K562 (cell line): Measurements from ENCODE around the gene TNF. TPM values are rescaled to one million over a fixed set of nuclear protein-coding genes. Genes with fewer than 3 reads are reported as not detected.
A peak's percentile ranks its signal among the peaks of the same experiment; 100 is the strongest.

Experiments used
- ATAC-seq: fragments of 200-7000 bp; cut with Tn5 transposase; 3 replicates; pipeline ENCODE4 v1.9.1; 2020; ENCODE audit warnings: moderate library complexity
- BruUV-seq: library from RNA; stranded (reverse); fragments of 400-500 nt; replicated peaks from 2 replicates; lab custom pipeline; 2021; lab: Mats Ljungman, UMichigan
- CTCF ChIA-PET: fragments of 300-600 bp; formaldehyde crosslinking; extraction: SDS; loops from one replicate; lab custom pipeline; 2021; ENCODE audit warnings: low intra/inter-chr PET ratio; lab: Yijun Ruan, JAX
- POLR2A ChIA-PET: fragments of 300-600, 350-650 bp; sonication (Branson Sonifier 250); formaldehyde crosslinking; extraction: SDS; loops from one replicate; lab custom pipeline; 2021; ENCODE audit warnings: antibody characterized with exemption, inconsistent platforms; lab: Yijun Ruan, JAX
- DNase-seq, 4 experiments: peaks; one replicate each; pipeline versions ENCODE4 v3.0.0 to v3.0.0-alpha.2; 2011 to 2018; ENCODE audit warnings: low spot score in 3 of 4, mixed read lengths in 3 of 4; ENCODE audit errors: extremely low read depth in 1 of 4
- FAIRE-seq: peaks from 2 replicates; lab custom pipeline; 2011; peaks lifted over from hg19 to GRCh38; lab: Jason Lieb, UNC
- H2AFZ ChIP-seq: 2 replicates; pipeline ENCODE4 v1.6.0; 2011; ENCODE audit warnings: low read depth, low read length, control low read depth, inconsistent platforms
- H3K27ac ChIP-seq: fragments of 200-600 bp; 3 replicates; pipeline ENCODE4 v1.8.0; 2011; ENCODE audit warnings: low read depth, mild to moderate bottlenecking, control low read depth, inconsistent platforms, low read length, moderate library complexity, mixed read lengths; ENCODE audit errors: extremely low read depth
- H3K27me3 ChIP-seq, 2 experiments: fragments of 300-600 bp in 1 of 2; 2 replicates in 1 of 2; 3 replicates in 1 of 2; pipeline versions ENCODE4 v1.6.0 to v1.8.0; 2011; ENCODE audit warnings: inconsistent platforms in 2 of 2, low read length in 2 of 2, mild to moderate bottlenecking in 1 of 2, mixed read lengths in 1 of 2, moderate library complexity in 1 of 2; ENCODE audit not compliant: control insufficient read depth in 2 of 2, insufficient read depth in 2 of 2
- H3K36me3 ChIP-seq: fragments of 300-600 bp; 3 replicates; pipeline ENCODE4 v1.8.0; 2011; ENCODE audit warnings: mild to moderate bottlenecking, low read length, inconsistent platforms; ENCODE audit not compliant: control insufficient read depth, insufficient read depth
- H3K4me1 ChIP-seq, 2 experiments: fragments of 200-600 bp in 1 of 2; replicated peaks in 1 of 2; 2 replicates in 1 of 2; 3 replicates in 1 of 2; pipeline versions ENCODE4 v1.5.1 to v1.8.0; 2011; ENCODE audit warnings: inconsistent platforms in 2 of 2, low read length in 2 of 2, mild to moderate bottlenecking in 1 of 2, mixed read lengths in 1 of 2, moderate library complexity in 1 of 2; ENCODE audit not compliant: control insufficient read depth in 2 of 2, insufficient read depth in 2 of 2
- H3K4me2 ChIP-seq: 2 replicates; pipeline ENCODE4 v1.6.1; 2011; ENCODE audit warnings: low read length, control low read depth, inconsistent platforms, mixed read lengths; ENCODE audit not compliant: insufficient read depth
- H3K4me3 ChIP-seq: fragments of 200-600 bp; sonication (generic), shearing (Covaris generic); 2 replicates; pipeline ENCODE4 v1.5.1; 2016; ENCODE audit warnings: control low read depth, inconsistent platforms
- H3K79me2 ChIP-seq: fragments of 200-600 bp; 3 replicates; pipeline ENCODE4 v1.8.0; 2011; ENCODE audit warnings: low read length, inconsistent platforms; ENCODE audit not compliant: control insufficient read depth, insufficient read depth
- H3K9ac ChIP-seq, 2 experiments: 2 replicates each; pipeline versions ENCODE4 v1.6.0 to v1.6.1; 2011; ENCODE audit warnings: low read depth in 2 of 2, low read length in 2 of 2, control low read depth in 1 of 2, inconsistent platforms in 1 of 2, mild to moderate bottlenecking in 1 of 2, mixed read lengths in 1 of 2; ENCODE audit not compliant: insufficient read depth in 1 of 2
- H3K9me1 ChIP-seq: one replicate; pipeline ENCODE4 v1.6.0; 2011; ENCODE audit warnings: inconsistent platforms, mild to moderate bottlenecking, low read length, moderate library complexity; ENCODE audit not compliant: control insufficient read depth, insufficient read depth
- H3K9me3 ChIP-seq: replicated peaks from 2 replicates; pipeline ENCODE4 v1.5.1; 2011; ENCODE audit warnings: low read depth, low read length, inconsistent platforms; ENCODE audit not compliant: control insufficient read depth, insufficient read depth
- H4K20me1 ChIP-seq: replicated peaks from 2 replicates; pipeline ENCODE4 v1.6.1; 2011; ENCODE audit warnings: low read length, inconsistent platforms, mixed read lengths; ENCODE audit not compliant: control insufficient read depth, insufficient read depth
- ARHGAP35 ChIP-seq: fragments of 450-650 bp; IDR thresholded peaks from 2 replicates; pipeline ENCODE4 v1.6.1; 2018; ENCODE audit not compliant: partially characterized antibody
- CHD2 ChIP-seq: IDR thresholded peaks from 2 replicates; pipeline ENCODE4 v1.6.1; 2011; ENCODE audit warnings: low read depth, low read length
- FOXJ3 ChIP-seq: sonication (generic); formaldehyde crosslinking; IDR thresholded peaks from 2 replicates; pipeline ENCODE4 v1.4.0; 2020; ENCODE audit warnings: mild to moderate bottlenecking, missing genetic modification reagents
- POLR2A ChIP-seq: fragments of 450-650 bp; conservative IDR thresholded peaks from 2 replicates; pipeline ENCODE4 v1.6.1; 2016
- REST ChIP-seq, 2 experiments: fragments of 450-650 bp; formaldehyde crosslinking in 1 of 2; IDR thresholded peaks; 2 replicates each; pipeline versions ENCODE4 v1.4.0 to v1.6.1; 2014 to 2020; ENCODE audit warnings: mild to moderate bottlenecking in 2 of 2, borderline replicate concordance in 1 of 2, low read depth in 1 of 2
- ZNF395 ChIP-seq: fragments of 200-800 bp; sonication (Bioruptor generic); IDR thresholded peaks from 2 replicates; pipeline ENCODE4 v1.6.1; 2017; ENCODE audit warnings: missing genetic modification characterization, missing compliant biosample characterization
- ZNF589 ChIP-seq: fragments of 200-800 bp; sonication (Bioruptor generic); IDR thresholded peaks from 2 replicates; pipeline ENCODE4 v1.6.1; 2016; ENCODE audit warnings: low read depth, missing genetic modification characterization, missing compliant biosample characterization
- WGBS: fragments of 100-300 bp; shearing (Covaris generic); methylation state at CpG from one replicate; pipeline ENCODE4 v1.1.6; 2016; ENCODE audit warnings: low coverage, mixed read lengths; ENCODE audit not compliant: insufficient coverage; ENCODE audit errors: missing lambda C conversion rate; 5-methylcytosine and 5-hydroxymethylcytosine counted together
- in situ Hi-C: fragments of 300-500 bp; cut with MboI; formaldehyde crosslinking; loops from 4 replicates; pipeline ENCODE4 v1.15.0; 2018; ENCODE audit warnings: inconsistent platforms, mixed read lengths
- intact Hi-C: fragments of 100-400 bp; cut with micrococcal nuclease; formaldehyde crosslinking; loops from 2 replicates; pipeline ENCODE4 v1.14.2; 2022
- polyA plus RNA-seq, 8 experiments: library from polyadenylated mRNA; depleted of rRNA in 4 of 8; stranded (reverse) in 5 of 8; unstranded in 3 of 8; fragments of >200 nt; fragmentation: Nextera tagmentation in 2 of 8; fragmentation: Illumina TruSeq in 1 of 8; extraction: Ambion mirVana in 2 of 8; extraction: Trizol in 1 of 8; gene quantifications; 2 replicates each; pipeline versions ENCODE4 v1.2.1 to v1.2.3, GENCODE V29; 2011 to 2014; ENCODE audit warnings: inconsistent platforms in 1 of 8, missing spikeins in 1 of 8
- total RNA-seq, 7 experiments: library from RNA; depleted of rRNA in 6 of 7; stranded (reverse); fragments of >200 nt in 6 of 7; fragmentation: Illumina TruSeq in 2 of 7; extraction: Trizol in 2 of 7; gene quantifications; 2 replicates each; pipeline versions ENCODE4 v1.2.1 to v1.2.3, GENCODE V29; 2011 to 2021; ENCODE audit warnings: low replicate concordance in 1 of 7
- TF ChIP-seq, protein P1 (sequence below): fragments of 450-650 bp; IDR thresholded peaks from 2 replicates; pipeline ENCODE4 v1.7.1; 2018; ENCODE audit warnings: mild to moderate bottlenecking, low read depth; ENCODE audit not compliant: partially characterized antibody

Gene TNF
- total and polyA plus RNA-seq, 9 of the 15 experiments (the other 6 are each of a cell fraction or from before 2014, with no cell fraction given): 0.08 to 0.40 TPM; not detected in 7

DNA sequence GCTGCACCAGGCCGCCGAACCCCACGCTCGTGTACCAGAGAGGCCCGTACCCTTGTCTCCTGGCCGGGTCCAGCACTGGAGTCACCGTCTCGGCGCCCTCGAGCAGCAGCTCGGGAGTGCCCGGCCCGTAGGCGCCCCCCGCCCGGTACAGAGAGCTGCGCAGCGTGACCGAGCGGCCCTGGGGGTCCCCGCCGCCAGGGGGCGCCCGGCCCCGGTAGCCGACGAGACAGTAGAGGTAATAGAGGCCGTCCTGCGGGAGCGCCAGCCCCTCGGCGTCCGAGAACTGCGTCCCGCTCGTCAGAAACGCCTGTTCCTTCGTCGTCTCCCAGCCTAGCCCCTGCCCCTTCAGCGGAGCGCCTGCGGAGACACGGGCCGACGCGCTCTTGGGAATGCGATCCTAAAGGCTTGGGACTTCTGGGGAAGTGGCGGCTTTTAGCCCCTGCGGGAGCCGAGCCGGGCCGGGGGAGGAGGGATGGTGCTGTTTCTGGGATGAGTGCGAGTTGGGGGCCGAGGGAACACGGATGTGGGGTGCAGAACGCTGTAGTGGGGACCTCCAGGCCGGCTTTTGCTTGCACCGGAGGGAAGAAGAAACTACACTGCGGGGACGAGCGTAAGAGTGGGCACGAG is 5.6 kb downstream of the TNF start:
- FAIRE-seq: peak; percentile 76
- TF ChIP-seq CHD2 (peak; percentile 46), FOXJ3 (CRISPR knock-in tag) (no peak), POLR2A (peak; percentile 81), ARHGAP35 (no peak), ZNF395 (CRISPR knock-in tag) (peak; percentile 71), REST (IDR thresholded peaks at IDR 0.05; ENCODE audit: borderline replicate concordance) (peak; percentile 84), REST (CRISPR knock-in tag; IDR thresholded peaks at IDR 0.05; ENCODE audit: low read depth) (no peak), ZNF589 (0 out of 2 replicates have a peak, but pooled peaks have one; percentile 54)
- TF ChIP-seq, protein P1, sequence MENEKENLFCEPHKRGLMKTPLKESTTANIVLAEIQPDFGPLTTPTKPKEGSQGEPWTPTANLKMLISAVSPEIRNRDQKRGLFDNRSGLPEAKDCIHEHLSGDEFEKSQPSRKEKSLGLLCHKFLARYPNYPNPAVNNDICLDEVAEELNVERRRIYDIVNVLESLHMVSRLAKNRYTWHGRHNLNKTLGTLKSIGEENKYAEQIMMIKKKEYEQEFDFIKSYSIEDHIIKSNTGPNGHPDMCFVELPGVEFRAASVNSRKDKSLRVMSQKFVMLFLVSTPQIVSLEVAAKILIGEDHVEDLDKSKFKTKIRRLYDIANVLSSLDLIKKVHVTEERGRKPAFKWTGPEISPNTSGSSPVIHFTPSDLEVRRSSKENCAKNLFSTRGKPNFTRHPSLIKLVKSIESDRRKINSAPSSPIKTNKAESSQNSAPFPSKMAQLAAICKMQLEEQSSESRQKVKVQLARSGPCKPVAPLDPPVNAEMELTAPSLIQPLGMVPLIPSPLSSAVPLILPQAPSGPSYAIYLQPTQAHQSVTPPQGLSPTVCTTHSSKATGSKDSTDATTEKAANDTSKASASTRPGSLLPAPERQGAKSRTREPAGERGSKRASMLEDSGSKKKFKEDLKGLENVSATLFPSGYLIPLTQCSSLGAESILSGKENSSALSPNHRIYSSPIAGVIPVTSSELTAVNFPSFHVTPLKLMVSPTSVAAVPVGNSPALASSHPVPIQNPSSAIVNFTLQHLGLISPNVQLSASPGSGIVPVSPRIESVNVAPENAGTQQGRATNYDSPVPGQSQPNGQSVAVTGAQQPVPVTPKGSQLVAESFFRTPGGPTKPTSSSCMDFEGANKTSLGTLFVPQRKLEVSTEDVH: peak; percentile 9

More for the DNA sequence above, 5.6 kb downstream of the TNF start:
- H3K9me3 ChIP-seq: no peaks in the 10 kb centered on the region
- ChIA-PET CTCF (interaction anchor here (0.7 to 1.3 kb wide), 4 partner anchors 16 to 34 kb away, joined by 3 to 7 read pairs (median 4); partner anchors contain the start of gene NFKBIL1), POLR2A (interaction anchor here (0.6 to 3.3 kb wide), 13 partner anchors 10 to 258 kb away, joined by 3 to 20 read pairs (median 5); partner anchors contain the start of genes DDX39B and MICB)
- ATAC-seq: peak; percentile 98
- peak overlapping the region; percentile 97 for H2AFZ ChIP-seq
- no peaks in the 10 kb centered on the region for H3K27me3 ChIP-seq
- peak overlapping the region; percentile 45; the same call in 1 of the 3 replicates for H3K27ac ChIP-seq
- peak; percentile 93 to 98 (median 97) for DNase-seq
- H4K20me1 ChIP-seq: no peaks in the 10 kb centered on the region
- no peaks in the 10 kb centered on the region for H3K9me1 ChIP-seq
- H3K4me1 ChIP-seq: peaks cover 3 to 24% of the 10 kb centered on the region in 2 experiments; a peak in 4 of 5 replicates
- intact Hi-C loops (loop anchor here (1.0 to 10.0 kb wide), 3 partner anchors 17 to 386 kb away; partner anchors contain the start of genes ATP6V1G2 and NFKBIL1), in situ Hi-C loops (no loop called here)
- no peaks in the 10 kb centered on the region for H3K79me2 ChIP-seq
- peak overlapping the region; percentile 62 for H3K4me3 ChIP-seq
- H3K36me3 ChIP-seq: no peaks in the 10 kb centered on the region
- WGBS: 4% methylated on average over 59 of the region's 62 CpGs
- no TSS peak for BruUV-seq
- H3K4me2 ChIP-seq: peak overlapping the region; percentile 91
- peak overlapping the region; percentile 75 to 97 for H3K9ac ChIP-seq
